ENCODE results near the gene TOX2. TPM values are rescaled to one million over a fixed set of nuclear protein-coding genes. Genes with fewer than 3 reads are reported as not detected.

Gene TOX2
- total and polyA plus RNA-seq, 2 donors from 2014 or later = 4.7 to 5.9 TPM

GRCh38 chr20:44066645-44067606 lies 152.3 kb downstream of the TOX2 start:
- Histone ChIP-seq H3K4me1 (ENCODE audit: control insufficient read depth in 2 of 3, insufficient read depth in 2 of 3, low read depth in 1 of 3, low read length in 3 of 3) (no peaks in the 10 kb centered on the region), H3K9me3 (ENCODE audit: control insufficient read depth in 2 of 3, insufficient read depth in 1 of 3, low read length in 3 of 3) (no peaks in the 10 kb centered on the region), H3K36me3 (ENCODE audit: control insufficient read depth in 2 of 3, insufficient read depth in 3 of 3, low read length in 3 of 3) (no peaks in the 10 kb centered on the region), H3K9ac (ENCODE audit: low read length in 3 of 3) (no peak overlapping the region), H3K27me3 (ENCODE audit: control insufficient read depth, insufficient read depth, low read length) (no peaks in the 10 kb centered on the region), H3K4me3 (ENCODE audit: low read length in 3 of 3) (no peak overlapping the region), H3K27ac (ENCODE audit: low read depth in 2 of 2, low read length in 2 of 2) (no peak overlapping the region)
- TF ChIP-seq, protein P1, sequence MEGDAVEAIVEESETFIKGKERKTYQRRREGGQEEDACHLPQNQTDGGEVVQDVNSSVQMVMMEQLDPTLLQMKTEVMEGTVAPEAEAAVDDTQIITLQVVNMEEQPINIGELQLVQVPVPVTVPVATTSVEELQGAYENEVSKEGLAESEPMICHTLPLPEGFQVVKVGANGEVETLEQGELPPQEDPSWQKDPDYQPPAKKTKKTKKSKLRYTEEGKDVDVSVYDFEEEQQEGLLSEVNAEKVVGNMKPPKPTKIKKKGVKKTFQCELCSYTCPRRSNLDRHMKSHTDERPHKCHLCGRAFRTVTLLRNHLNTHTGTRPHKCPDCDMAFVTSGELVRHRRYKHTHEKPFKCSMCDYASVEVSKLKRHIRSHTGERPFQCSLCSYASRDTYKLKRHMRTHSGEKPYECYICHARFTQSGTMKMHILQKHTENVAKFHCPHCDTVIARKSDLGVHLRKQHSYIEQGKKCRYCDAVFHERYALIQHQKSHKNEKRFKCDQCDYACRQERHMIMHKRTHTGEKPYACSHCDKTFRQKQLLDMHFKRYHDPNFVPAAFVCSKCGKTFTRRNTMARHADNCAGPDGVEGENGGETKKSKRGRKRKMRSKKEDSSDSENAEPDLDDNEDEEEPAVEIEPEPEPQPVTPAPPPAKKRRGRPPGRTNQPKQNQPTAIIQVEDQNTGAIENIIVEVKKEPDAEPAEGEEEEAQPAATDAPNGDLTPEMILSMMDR (IDR thresholded peaks at IDR 0.05; ENCODE audit: borderline replicate concordance, extremely low read depth, insufficient read depth) = no peak
- DNase-seq = peak in 1 of 5 donors; percentile 6
- FAIRE-seq = no peak
- intact Hi-C loops (cut with DNase I) = no loop called here

- H3K4me3 ChIP-seq (ENCODE audit: low read length in 3 of 3) = no peak overlapping the region
- no peak overlapping the region for H3K27ac ChIP-seq (ENCODE audit: low read depth in 2 of 2, low read length in 2 of 2)
- no peak for DNase-seq
- TF ChIP-seq, protein P1 (IDR thresholded peaks at IDR 0.05; ENCODE audit: borderline replicate concordance, extremely low read depth, insufficient read depth) = no peak
- H3K27me3 ChIP-seq (ENCODE audit: control insufficient read depth, insufficient read depth, low read length) = no peaks in the 10 kb centered on the region
- intact Hi-C loops (cut with DNase I) = no loop called here
- no peak for FAIRE-seq
- H3K36me3 ChIP-seq (ENCODE audit: control insufficient read depth in 2 of 3, insufficient read depth in 3 of 3, low read length in 3 of 3) = no peaks in the 10 kb centered on the region
- H3K9me3 ChIP-seq (ENCODE audit: control insufficient read depth in 2 of 3, insufficient read depth in 1 of 3, low read length in 3 of 3) = no peaks in the 10 kb centered on the region
- H3K4me1 ChIP-seq (ENCODE audit: control insufficient read depth in 2 of 3, insufficient read depth in 2 of 3, low read depth in 1 of 3, low read length in 3 of 3) = no peaks in the 10 kb centered on the region
- no peak overlapping the region for H3K9ac ChIP-seq (ENCODE audit: low read length in 3 of 3)
These were observed 153.0 kb downstream of the TOX2 start for GRCh38 chr20:44067650-44068081.

DNA sequence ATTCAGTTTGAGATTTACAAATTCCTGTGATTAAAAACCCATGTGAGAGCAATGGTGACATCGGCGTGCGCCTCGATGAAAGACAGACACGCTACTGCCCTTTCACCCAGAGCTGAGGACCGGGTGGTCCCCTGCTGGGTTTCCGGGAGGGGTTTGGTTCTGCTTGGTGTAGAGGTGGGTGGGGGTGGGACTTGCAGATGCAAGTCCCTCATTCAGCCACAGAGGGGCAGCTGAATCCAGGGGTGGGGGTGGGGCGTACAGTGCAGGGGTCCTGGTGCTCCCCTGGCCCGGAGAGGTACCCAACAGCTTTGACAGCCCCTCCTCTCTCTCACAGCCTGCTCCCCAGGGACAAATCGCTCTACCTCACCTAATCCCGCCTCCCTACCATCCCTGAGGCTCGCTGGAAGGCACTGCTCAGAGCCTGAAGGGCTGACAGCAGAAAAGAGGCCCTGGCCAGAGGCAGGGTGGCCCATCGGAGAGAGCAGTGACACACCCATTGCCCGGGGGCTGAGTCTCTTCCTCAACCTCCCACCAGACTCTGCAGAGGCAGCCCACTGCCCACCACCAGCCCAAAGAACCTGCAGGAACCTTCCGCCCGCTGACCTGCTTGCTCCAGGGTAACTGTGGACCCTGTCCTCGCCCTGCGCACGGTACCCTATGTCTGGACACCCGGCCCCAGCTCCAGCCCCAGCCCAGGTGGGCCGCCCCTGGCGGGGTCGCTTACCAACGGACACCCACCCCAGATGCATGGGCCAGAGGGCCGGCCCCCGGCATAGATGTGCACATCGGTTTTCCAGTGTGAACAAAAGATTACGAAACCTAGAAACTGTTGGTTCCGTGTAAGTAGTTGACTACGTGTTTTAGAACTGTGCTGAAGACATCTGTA lies 153.9 kb downstream of the TOX2 start:
- no peaks in the 10 kb centered on the region for H3K36me3 ChIP-seq (ENCODE audit: control insufficient read depth in 2 of 3, insufficient read depth in 3 of 3, low read length in 3 of 3)
- FAIRE-seq (no peak), DNase-seq (peak in 1 of 5 donors; percentile 79)
- H3K27me3 ChIP-seq (ENCODE audit: control insufficient read depth, insufficient read depth, low read length) = no peaks in the 10 kb centered on the region
- H3K4me1 ChIP-seq (ENCODE audit: control insufficient read depth in 2 of 3, insufficient read depth in 2 of 3, low read depth in 1 of 3, low read length in 3 of 3) = no peaks in the 10 kb centered on the region
- H3K9me3 ChIP-seq (ENCODE audit: control insufficient read depth in 2 of 3, insufficient read depth in 1 of 3, low read length in 3 of 3) = no peaks in the 10 kb centered on the region
- intact Hi-C loops (cut with DNase I) = no loop called here
- no peak overlapping the region for H3K4me3 ChIP-seq (ENCODE audit: low read length in 3 of 3)
- TF ChIP-seq, protein P1 (IDR thresholded peaks at IDR 0.05; ENCODE audit: borderline replicate concordance, extremely low read depth, insufficient read depth) = no peak
- H3K9ac ChIP-seq (ENCODE audit: low read length in 3 of 3) = no peak overlapping the region
- no peak overlapping the region for H3K27ac ChIP-seq (ENCODE audit: low read depth in 2 of 2, low read length in 2 of 2)
